HG03342 (cell line): ENCODE data around the gene KRTAP9-9.
"Not testable (repeated sequence)": the region's sequence is repeated elsewhere in the genome, so short reads cannot be mapped to it uniquely, and the experiment has no call there.

ENCODE experiments used
- ATAC-seq: cut with Tn5 transposase; IDR thresholded peaks from one replicate; pipeline ENCODE4 v1.9.1; 2021; ENCODE audit warnings: mild to moderate bottlenecking, moderate library complexity; ENCODE audit not compliant: unreplicated experiment

Gene KRTAP9-9

DNA sequence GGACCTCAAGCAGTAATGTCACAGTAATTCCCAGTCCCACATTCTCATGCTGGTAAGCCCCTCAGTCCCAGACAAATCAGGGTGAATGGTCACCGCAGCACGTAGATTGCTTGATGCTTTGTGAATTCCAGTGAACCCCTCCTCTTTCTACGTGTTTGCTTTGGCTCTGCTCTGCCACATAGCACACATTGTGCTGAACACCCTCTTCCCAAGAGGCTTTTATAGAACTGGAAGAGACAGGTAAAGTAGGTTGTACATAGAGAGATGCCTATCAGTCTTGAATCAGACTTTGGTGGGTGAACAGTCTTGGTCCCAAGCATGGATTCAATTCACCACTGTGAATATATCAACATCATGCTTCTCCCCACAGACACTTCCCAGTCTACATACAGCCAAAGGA, 9.4 kb downstream of the KRTAP9-9 start:
- ATAC-seq = no peak

GRCh38 chr17:41265078-41265477, 9.9 kb downstream of the KRTAP9-9 start, which contains the start of gene KRTAP9-6:
Gene KRTAP9-6 (plus strand): TSS chr17:41265378. CDS start chr17:41265378, 0 bp downstream.
- no peak for ATAC-seq

DNA sequence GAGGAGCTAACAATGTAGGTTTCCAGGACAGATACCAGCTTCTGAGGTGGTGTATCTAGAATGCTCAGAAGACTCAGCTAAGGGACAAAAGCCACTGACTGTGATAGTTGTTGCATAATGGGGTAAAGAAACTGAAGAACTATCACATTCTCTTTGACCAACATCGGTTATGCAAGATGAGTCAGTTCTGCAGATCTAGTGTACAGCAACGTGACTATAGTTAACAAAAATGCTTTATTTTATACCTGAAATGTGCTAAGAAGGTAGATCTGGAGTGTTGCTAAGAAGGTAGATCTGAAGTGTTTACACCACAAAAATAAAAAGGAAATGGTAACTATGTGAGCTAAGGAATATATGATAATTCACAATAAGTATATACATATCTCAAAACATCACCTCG, 12.5 kb downstream of the KRTAP9-9 start:
- ATAC-seq = no peak

GRCh38 chr17:41271323-41271722, 16.1 kb downstream of the KRTAP9-9 start:
- ATAC-seq = not testable (repeated sequence)

DNA sequence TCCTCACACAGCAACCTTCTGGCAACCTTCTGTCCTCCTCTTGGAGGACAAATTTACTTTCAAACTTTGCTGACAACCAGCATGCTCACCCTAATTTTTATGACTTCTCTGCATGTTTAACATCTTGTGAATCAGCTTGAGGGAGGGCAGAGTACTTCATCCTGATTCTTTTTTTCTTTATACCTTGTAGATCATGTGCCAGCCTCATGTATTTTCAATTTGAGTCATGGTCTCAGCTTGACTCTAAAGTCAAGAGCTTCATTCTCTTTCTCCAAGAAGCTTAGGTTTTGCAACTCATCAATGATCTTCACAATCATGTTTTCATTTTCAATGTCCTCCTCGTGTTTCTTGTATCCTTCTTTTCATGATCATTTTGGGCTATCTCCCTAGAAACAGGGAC, 16.7 kb downstream of the KRTAP9-9 start:
- ATAC-seq = no peak

- not testable (repeated sequence) for ATAC-seq
Observed at GRCh38 chr17:41275648-41276190, 20.5 kb downstream of the KRTAP9-9 start, which contains the start of gene KRTAP9-7. Gene KRTAP9-7 (plus strand): TSS chr17:41275698. CDS start chr17:41275698, 0 bp downstream.

- ATAC-seq = no peak
Observed at GRCh38 chr17:41278176-41278955, 23.2 kb downstream of the KRTAP9-9 start.

GRCh38 chr17:41284043-41284442, 28.9 kb downstream of the KRTAP9-9 start:
- ATAC-seq = no peak

- ATAC-seq = no peak
Observed at GRCh38 chr17:41284546-41284945, 29.4 kb downstream of the KRTAP9-9 start.

GRCh38 chr17:41287050-41287449, 31.9 kb downstream of the KRTAP9-9 start:
- no peak for ATAC-seq

GRCh38 chr17:41294016-41294415, 38.8 kb downstream of the KRTAP9-9 start:
- no peak for ATAC-seq

DNA sequence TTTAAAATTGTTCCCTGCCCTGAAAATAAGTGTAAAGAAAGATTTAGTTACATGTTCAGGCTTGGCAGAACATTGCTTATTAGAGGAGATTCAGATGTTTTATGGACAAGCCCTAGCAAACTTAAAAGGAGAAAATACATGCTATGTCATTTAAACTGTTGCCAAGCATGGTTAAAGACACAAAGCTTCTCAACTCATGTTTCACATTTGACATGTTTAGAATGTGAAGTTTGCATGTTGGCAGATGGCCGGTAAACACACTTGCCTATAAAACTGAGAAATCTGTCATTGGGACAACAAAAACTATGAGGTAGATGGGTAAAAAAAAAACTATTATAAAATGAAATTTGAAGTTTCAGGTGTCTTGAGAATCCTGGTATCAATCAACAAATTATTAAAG, 41.7 kb downstream of the KRTAP9-9 start:
- no peak for ATAC-seq

DNA sequence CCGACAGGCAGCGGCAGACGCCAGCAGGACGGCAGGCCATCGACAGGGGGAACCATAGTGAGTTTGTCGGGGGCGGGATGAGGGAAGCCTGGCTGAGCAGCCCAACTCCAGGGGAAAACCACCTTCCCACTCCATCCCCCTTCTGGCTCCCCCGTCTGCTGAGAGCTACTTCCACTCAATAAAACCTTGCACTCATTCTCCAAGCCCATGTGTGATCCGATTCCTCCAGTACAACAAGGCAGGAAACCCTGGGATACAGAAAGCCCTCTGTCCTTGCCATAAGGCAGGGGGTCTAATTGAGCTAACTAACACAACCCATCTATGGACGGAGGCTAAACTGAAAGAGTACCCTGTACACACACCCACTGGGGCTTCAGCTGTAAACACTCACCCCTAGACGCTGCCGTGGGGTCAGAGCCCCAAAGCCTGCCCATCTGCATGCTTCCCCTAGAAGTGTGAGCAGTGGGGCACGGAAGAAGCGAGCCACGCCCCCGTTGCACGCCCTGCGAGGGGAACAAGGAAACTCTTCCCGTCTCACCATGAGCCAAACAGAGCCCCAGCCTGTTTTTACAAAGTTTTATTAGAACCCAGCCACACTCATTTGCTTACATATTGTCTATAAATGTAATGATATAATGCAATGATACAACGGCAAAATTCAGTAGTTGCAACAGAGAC, 43.4 kb downstream of the KRTAP9-9 start:
- no peak for ATAC-seq

GRCh38 chr17:41301204-41301790, 46.1 kb downstream of the KRTAP9-9 start:
- no peak for ATAC-seq

- no peak for ATAC-seq
Observed at GRCh38 chr17:41301916-41302901, 47.0 kb downstream of the KRTAP9-9 start, which contains the start of gene KRTAP29-1. Gene KRTAP29-1 (minus strand): TSS chr17:41302851. CDS start chr17:41302851, 0 bp downstream.

DNA sequence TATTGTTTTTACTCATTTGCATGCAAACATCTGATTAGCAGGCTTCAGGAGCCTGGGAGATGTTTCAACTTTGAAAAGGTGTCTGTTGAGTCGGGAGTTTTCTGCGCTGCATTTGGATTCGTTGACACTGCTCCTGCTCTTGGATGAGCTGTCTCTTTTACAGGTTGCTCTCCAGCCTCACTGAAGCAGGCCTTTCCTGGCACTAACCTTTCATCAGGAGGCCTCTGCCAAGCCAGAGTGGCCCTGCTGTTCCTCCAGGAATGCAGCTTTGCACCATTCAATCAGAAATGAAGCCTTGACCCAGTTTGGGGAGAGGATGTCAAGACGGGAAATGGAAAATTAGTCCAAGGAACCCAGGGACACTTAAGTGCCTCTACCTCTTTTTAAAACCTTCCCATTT, 47.8 kb downstream of the KRTAP9-9 start:
- ATAC-seq = no peak

DNA sequence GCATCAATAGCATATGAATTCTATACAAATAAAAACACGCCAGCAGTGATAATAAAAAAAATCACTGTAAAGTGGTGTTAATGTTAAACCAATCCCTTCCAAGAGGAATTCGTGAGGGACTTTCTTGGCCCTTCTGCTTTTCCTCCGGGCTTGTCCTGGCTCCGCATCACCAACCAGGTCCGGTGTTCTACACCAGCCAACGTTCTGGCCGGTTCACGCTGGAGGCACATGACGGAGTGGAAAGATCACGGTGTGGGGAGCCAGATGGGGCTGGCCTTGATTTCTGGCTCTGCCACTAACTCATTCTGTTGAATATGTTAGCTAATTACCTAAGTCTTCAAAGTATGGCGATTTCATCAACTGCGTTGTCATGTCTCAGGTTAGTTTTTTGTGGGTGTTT, 48.9 kb downstream of the KRTAP9-9 start:
- no peak for ATAC-seq
